VCaP (cell line): ENCODE data around the gene CRK.
"Not testable (repeated sequence)": the region's sequence is repeated elsewhere in the genome, so short reads cannot be mapped to it uniquely, and the experiment has no call there.

Source experiments
- H3K27ac ChIP-seq: fragments of 450-650 bp; 2 replicates; pipeline ENCODE4 v1.5.1; 2017
- TF ChIP-seq, protein P1 (sequence below): fragments of 450-650 bp; conservative IDR thresholded peaks from 2 replicates; pipeline ENCODE4 v1.5.1; 2017; ENCODE audit warnings: mild to moderate bottlenecking, moderate library complexity

CRK gene

DNA sequence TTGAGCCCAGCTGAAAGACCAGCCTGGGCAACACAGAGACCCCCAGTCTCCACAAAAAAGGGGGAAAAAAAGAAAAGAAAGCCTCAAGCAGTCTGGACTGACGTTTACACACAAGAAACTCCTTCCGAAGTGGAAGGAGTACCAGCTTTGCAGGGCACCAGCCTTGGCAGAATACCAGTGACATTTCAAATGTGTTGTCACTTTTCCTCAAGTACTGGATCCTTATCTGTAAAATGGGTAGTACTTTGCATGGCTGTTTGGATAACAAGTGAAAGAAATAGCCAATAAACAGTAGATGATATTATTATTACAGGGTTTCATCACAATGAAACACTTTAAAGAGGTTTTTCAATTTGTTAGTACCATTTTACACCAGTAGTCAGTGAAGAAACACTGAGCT is 70.2 kb downstream of the CRK start:
- no peak overlapping the region for H3K27ac ChIP-seq

DNA sequence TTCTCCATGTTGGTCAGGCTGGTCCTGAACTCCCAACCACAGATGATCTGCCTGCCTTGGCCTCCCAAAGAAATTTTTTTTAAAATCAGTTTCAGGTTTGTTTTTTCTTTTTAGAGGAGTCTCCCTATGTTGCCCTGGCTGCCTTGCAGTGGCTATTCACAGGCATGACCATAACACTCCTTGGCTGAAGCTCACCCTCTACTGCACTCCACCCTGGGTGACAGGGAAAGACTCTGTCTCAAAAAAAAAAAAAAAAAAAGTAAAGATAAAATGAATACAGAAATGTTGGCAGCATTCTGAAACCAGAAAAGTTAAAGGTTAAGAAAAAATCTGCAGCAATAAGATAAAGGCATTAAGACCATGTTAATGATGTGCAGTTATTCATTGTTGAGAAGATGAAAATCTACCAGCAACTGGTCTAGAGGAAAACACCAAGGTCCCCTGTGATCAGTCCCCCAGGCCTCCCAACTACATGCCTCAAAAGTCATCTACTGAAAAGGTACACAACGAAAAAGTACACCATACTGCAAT is 71.1 kb downstream of the CRK start:
- H3K27ac ChIP-seq: no peak overlapping the region

More for the DNA sequence above, 70.2 kb downstream of the CRK start:
- TF ChIP-seq, protein P1, sequence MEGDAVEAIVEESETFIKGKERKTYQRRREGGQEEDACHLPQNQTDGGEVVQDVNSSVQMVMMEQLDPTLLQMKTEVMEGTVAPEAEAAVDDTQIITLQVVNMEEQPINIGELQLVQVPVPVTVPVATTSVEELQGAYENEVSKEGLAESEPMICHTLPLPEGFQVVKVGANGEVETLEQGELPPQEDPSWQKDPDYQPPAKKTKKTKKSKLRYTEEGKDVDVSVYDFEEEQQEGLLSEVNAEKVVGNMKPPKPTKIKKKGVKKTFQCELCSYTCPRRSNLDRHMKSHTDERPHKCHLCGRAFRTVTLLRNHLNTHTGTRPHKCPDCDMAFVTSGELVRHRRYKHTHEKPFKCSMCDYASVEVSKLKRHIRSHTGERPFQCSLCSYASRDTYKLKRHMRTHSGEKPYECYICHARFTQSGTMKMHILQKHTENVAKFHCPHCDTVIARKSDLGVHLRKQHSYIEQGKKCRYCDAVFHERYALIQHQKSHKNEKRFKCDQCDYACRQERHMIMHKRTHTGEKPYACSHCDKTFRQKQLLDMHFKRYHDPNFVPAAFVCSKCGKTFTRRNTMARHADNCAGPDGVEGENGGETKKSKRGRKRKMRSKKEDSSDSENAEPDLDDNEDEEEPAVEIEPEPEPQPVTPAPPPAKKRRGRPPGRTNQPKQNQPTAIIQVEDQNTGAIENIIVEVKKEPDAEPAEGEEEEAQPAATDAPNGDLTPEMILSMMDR: no peak

DNA sequence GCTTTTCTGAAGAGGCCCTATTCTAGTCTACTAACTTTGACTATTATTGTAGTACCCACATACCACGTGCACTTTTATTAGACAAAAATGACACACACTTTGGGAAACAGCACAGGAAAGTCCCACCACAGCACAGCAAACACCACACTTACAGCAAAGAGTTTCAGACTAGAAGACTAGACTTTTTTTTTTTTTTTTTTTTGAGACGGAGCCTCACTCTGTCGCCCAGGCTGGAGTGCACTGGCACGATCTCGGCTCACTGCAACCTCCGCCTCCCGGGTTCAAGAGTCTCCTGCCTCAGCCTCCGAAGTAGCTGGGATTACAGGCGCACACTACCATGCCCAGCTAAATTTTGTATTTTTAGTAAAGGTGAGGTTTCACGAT is 76.1 kb downstream of the CRK start:
- H3K27ac ChIP-seq: no peak overlapping the region
- TF ChIP-seq, protein P1: no peak

More for the DNA sequence above, 71.1 kb downstream of the CRK start:
- TF ChIP-seq, protein P1: no peak

GRCh38 chr17:1379208-1379929 is 76.7 kb downstream of the CRK start:
- no peak overlapping the region for H3K27ac ChIP-seq
- TF ChIP-seq, protein P1: no peak

- not testable (repeated sequence) for H3K27ac ChIP-seq
Observed at GRCh38 chr17:1378476-1378860, 77.6 kb downstream of the CRK start.

GRCh38 chr17:1377334-1377733 is 78.7 kb downstream of the CRK start:
- H3K27ac ChIP-seq: peak overlapping the region; percentile 48
- TF ChIP-seq, protein P1: no peak

- TF ChIP-seq, protein P1: no peak
- peak overlapping the region; percentile 48 for H3K27ac ChIP-seq
Observed at GRCh38 chr17:1376061-1376460, 80.0 kb downstream of the CRK start.

DNA sequence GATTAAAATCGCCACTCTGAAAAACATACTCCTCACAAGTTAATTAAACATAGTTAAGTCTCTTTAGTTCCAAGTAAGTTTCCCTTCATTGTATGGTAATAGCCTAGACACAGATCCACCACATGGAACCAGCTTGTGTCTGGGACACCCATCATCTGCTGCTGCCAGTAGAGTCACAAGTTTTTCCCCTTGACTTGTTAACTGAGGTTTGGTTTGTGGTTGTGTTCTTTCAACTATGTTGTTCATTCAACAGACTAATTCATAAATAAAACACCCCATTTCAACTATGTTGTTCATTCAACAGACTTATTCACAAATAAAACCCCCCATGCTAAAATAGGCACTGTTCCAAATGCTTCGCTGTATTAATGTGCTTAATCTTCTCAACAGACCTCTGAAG is 80.4 kb downstream of the CRK start:
- peak overlapping the region; percentile 48 for H3K27ac ChIP-seq
- TF ChIP-seq, protein P1: no peak
